CD4-positive, alpha-beta T cell treated with Interleukin-1 beta for 1 hour (primary cell): ENCODE results near the gene CCDC127.
"Not testable (repeated sequence)": the region's sequence is repeated elsewhere in the genome, so short reads cannot be mapped to it uniquely, and the experiment has no call there.

Experiments
- DNase-seq, 2 donors: peaks; one replicate each; pipeline ENCODE4 v3.0.0-alpha.2; 2020 to 2022

The CCDC127 gene

DNA sequence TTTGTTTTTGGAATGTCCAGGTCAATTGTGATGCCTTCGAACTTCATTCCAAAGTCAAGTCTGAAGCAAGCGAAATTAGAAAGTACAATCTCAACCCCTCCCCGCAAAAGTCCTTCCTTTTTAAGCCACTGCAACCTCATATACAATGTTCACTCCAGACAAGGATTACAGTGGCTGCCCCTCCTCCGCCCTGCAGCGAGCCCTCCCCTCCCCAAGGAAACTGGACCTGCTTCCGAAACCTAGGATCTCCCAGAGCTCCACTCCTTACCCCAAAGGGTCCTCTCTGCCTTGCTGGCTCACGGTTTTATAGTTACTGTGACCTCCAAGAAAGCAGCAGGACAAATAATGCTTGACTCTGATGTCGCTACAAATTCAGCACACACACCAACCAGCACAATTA, 16.3 kb downstream of the CCDC127 start:
- DNase-seq = no peak

DNA sequence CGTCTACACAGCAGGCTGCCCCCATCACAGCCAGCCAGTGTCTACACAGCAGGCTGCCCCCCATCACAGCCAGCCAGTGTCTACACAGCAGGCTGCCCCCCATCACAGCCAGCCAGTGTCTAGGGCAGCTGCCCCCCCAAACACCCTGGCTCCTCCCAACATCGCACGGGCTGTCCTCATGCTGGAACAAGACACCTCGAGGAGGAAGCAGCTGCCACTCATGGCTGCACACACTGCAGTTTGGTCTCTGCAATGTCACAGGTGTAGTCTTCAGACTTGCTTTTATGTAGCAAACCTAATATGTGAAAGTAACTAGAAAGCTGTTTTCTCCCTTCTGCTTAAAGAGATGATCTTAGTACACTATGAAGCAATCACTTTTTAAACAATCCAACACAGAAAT, 17.0 kb downstream of the CCDC127 start:
- no peak for DNase-seq

DNA sequence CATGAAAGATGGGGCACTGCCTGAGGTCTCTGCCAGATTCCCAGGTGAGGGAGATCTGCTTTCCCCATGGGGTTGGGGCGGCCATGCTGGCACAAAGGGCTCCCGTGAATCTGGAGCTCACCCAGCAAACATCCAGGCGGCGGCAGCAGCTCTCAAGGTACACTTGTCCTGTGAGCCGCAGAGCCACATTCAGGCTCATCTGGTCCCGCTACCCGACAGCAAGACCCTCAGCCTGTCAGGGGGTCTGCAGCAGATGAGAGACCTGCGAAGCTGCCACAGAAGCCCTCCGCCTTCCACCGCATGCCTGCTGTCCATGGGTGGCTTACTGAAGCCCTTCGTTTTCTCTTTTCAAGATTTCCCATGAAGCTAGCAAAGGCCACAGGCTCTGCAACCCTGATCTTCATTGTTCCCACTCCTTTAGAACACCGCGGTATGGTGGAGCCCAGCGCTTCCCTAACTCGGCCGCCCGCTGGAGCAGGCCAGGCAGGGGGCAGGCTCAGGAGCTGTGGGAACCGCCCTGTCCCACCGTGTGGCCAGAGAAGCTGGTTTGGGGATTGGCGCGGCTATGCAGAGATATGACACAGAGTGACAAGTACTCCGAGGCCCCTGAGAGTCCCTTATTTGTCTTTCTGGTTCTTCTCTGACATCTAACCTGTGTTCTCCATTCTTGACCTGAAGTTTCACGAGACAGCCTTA, 17.9 kb downstream of the CCDC127 start:
- DNase-seq = no peak

DNA sequence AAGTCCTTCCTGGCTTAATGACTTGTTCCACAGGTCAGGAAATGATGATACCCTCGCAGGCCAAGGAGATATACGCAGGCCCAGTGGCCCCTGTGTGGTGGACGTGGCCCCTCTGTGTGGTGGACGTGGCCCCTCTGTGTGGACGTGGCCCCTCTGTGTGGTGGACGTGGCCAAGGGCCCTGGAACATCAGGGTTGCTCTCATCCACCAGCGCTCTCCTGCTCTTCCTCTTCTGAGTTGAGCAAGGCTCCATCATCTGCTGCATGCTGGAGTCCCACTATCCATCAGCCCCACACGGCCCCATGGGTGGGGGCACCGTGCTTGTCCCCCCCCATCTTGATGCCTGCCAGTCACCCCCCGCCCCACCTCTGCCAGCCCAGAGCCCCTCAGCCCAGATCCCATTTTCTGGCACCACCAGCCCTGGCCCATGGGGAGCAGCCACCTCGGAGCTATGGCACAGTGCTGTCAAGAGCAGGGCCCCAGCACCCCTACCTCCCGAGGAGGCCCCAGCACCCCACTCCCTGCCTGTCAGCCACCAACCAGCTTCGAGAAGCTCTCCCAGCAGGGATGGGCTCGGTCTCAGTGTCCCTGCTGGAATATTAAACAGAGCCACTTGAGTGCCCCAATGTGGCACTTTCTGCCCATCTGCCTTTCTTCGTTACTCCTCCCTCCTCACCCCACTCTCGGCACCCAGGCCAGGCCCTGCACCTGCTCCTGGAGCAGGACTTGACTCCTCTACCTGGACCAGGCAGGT, 18.6 kb downstream of the CCDC127 start:
- DNase-seq = no peak

DNA sequence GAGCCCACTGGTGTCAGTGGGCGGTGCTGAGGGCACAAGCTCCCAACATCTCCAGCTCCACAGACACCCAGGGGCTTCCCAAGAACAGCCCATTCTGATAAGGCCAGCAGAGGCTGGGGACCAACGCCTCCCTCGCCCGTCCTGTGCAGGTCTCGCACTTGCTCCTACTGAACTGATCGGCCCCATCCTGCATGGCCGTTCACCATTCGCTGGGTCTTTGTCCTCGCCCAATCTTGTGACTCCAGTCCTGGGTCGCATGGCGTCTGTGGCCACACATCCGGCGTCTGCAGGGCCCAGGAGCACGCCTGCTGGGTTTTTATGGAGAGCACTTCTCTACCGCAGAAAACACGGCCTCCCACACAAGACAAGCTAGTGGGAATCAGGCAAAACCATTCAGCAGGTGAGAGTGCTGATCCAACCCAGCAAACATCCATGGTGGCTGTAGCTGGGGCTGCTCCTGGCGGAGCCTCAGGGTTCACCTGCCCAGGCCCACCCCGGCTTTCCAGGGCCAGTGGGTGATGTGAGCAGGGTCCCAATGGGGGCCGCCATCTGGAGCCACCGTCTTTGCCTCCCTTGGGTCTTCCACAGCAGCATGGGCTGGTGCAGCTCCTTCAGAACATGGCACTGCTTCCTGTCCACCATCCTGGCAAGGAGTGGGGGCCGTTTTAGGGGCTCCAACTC, 19.3 kb downstream of the CCDC127 start:
- DNase-seq = no peak

DNA sequence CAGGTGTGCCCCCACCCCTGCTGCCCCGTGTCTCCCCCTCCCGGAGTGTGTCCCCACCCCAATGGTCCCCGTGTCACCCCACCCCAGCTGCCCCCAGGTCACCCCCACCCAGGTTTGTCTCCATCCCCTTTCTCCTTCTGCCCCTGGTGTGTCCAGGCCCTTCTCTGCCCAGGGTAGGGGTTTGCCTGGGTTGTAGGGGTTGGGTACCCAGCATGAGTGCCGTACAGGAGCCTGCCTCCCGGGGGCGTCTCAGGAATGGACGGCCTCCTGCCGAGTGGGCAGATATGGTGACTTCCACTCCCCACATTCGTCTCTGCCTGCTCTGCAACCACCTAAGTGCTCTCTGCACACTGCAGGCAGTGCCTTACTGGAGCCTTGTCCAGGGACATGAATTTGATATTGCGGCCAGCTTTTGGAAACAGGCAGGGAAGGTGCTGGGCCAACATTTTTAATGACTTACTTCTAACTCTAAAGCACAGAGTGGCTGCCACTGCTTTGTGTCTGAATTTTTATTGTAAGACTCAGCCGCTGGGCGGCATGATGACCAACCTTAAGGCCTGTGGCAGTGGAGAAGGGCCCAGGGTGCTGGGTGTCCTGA, 20.0 kb downstream of the CCDC127 start:
- DNase-seq = no peak

DNA sequence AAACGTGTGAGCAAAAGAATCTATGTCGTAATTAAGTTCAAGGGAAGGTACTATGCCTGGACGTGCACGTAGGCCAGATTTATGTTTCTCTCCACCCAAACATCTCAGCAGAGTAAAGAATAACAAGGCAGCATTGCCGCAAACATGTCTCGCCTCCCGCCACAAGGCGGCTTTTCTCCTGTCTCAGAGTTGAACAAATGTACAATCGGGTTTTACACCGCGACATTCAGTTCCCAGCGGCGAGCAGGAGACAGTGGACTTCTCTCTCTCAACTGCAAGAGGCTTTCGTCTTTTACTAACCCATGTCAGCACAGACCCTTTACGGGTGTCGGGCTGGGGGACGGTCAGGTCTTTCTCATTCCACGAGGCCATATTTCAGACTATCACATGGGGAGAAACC, 20.9 kb downstream of the CCDC127 start:
- DNase-seq = not testable (repeated sequence)

DNA sequence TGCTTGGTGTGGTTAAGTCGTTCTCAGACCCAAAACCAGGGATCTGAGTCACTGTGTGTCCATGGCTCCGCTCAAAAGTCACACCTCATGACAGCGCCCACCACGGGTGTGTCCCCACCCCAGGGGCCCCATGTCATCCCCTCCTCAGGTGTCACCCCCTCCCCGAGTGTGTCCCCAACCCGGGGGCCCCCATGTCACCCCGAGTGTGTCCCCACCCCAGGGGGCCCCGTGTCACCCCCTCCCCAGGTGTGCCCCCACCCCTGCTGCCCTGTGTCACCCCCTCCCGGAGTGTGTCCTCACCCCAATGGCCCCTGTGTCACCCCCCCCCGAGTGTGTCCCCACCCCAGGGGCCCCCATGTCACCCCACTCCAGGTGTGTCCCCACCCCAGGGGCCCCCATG, 21.6 kb downstream of the CCDC127 start:
- DNase-seq = no peak

DNA sequence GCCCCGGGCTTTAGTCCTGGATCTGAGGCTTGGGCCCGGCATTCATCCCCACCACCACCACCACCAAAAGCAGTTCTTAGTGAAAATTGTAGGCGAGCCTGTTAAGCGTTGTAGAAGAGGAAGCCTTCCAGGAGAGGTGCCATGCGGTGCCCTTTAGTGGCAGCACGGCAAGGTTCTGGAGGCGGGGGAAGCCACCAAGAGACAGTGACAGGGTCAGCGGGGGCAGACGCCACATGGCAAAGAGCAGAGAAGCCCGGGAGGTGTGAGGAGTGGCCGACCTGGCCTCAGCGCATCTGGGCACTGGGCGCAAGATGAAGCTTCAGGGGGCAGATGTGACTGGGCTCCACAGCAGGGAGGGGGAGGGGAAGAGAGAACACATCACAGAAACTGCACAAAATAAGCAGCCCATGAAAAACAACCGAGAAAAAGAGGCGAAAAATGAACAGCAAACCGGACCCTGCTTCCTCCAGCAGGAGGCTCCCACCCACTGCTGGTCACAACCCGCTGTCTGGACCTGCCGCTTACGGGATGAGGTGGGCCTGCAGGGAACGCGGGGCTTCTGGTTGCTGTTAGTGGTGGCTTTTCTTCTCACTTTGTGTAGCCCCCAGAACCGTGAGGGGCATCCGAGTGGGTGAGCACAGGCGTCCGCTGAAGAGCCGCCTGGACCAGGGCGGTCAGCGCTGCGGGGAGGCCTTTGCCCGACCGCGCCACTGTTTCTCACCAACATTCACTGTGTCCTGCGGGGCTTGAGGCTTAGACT, 22.4 kb downstream of the CCDC127 start:
- no peak for DNase-seq

DNA sequence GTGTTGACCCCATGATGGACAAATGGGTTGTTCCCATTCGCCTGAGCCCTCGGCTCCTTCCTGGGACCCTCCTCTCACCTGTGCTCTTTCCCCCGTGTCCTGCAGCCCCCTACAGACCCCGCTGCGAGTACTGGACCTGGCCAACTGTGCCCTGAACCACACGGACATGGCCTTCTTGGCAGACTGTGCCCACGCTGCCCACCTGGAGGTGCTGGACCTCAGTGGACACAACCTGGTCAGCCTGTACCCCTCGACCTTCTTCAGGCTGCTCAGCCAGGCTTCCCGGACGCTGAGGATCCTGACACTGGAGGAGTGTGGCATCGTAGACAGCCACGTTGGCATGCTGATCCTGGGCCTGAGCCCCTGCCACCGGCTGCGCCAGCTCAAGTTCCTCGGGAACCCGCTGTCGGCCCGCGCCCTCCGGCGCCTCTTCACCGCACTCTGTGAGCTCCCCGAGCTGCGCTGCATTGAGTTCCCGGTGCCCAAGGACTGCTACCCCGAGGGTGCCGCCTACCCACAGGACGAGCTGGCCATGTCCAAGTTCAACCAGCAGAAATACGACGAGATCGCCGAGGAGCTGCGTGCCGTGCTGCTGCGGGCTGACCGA, 23.2 kb downstream of the CCDC127 start:
- DNase-seq = no peak

DNA sequence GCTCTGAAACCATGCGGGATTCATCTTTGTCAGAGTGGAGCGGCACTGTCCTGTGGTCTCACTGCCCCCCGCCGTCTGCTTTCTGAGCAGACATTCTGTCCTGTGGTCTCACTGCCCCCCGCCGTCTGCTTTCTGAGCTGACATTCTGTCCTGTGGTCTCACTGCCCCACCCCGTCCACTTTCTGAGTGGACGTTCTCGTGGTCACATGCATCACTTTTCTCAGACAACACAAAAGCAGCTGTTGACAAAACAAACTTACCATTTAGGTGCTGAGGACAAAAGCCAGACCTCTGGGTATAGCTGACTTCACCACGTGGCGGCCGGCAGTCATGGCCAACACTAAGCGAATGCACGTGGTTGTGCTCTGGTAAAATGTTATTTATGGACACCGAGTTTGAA, 23.9 kb downstream of the CCDC127 start:
- no peak for DNase-seq

DNA sequence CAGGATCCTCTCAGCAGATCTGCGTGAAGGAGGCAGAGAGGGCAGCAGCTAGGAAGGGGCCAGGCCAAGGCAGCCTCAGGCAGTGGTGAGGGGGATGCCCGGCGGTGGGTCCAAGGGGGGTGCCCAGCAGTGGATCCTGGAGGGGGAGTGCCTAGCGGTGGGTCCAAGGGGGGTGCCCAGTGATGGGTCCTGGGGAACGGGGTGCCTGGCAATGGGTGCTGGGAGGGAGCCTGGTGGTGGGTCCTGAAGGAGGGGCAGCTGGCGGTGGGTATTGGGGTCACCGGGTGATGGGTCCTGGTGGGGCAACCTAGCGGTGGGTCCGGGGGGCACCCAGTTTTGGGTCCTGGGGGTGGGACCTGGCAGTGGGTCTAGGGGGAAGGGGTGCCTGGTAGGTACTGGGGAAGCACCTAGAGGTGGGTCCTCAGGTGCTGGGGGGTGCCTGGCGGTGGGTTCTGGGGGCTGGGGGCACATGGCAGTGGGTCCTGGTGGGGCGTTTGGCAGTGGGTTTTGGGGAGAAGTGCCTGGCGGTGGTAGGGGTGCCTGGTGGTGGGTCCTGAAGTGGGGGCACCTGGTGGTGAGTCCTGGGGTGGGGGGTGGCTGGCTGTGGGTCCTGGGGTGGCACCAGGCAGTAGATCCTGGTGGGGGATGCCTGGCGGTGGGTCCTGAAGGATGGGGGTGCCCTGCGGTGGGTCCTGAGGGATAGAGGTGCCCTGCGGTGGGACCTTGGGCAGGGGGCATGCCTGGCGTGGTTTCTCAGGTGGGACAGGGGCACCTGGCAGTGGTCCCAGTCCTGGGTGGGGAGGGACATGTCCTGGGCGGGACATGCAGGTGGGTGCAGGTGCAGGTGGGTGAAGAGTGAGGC, 24.8 kb downstream of the CCDC127 start:
- no peak for DNase-seq

DNA sequence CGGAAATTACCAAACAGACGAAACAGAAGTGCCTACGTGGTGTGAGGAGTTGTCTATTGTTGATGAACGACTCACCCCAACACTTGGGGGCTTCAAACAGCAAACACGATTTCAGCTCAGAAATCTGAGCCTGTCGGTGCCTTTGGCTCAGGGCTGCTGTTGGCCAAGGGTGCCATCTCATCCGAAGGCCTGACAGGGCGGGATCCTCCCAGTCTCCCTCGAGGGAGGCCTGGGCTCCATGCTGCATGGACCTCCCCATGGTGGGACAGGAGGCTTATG, 25.3 kb downstream of the CCDC127 start:
- no peak for DNase-seq

DNA sequence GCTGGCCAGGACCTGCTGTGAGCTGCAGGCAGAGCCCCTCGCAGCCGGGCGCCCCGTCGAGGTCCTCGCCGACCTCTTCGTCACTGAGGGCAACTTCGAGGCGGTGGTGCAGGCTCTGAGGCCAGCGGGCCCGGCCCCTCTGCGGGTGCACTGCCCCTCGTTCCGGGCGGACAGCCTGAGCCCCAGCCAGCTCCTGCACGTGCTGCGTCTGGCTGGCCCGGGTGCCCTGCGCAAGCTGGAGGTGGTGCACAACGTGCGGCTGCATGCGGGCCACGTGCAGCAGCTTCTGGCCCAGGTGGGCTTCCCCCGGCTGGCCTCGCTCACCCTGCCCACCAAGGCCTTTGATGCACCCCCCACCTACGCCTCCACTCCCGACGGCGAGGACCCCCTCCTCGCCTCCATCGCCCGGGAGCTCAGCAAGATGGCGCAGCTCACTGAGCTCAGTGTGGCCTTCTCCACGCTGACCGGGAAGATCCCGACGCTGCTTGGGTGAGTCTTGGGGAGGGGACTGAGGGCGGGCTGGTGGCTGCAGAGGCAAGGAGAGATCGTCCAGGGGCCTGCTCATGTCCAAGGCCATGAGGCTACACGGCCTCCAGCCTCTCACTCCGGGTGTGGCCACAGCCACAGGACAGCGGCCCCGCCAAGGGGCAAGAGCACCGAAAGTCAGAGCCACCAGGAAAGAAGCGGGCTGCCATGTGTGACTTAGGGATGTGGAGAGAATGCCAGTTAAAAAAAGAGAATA, 25.8 kb downstream of the CCDC127 start:
- DNase-seq = no peak

DNA sequence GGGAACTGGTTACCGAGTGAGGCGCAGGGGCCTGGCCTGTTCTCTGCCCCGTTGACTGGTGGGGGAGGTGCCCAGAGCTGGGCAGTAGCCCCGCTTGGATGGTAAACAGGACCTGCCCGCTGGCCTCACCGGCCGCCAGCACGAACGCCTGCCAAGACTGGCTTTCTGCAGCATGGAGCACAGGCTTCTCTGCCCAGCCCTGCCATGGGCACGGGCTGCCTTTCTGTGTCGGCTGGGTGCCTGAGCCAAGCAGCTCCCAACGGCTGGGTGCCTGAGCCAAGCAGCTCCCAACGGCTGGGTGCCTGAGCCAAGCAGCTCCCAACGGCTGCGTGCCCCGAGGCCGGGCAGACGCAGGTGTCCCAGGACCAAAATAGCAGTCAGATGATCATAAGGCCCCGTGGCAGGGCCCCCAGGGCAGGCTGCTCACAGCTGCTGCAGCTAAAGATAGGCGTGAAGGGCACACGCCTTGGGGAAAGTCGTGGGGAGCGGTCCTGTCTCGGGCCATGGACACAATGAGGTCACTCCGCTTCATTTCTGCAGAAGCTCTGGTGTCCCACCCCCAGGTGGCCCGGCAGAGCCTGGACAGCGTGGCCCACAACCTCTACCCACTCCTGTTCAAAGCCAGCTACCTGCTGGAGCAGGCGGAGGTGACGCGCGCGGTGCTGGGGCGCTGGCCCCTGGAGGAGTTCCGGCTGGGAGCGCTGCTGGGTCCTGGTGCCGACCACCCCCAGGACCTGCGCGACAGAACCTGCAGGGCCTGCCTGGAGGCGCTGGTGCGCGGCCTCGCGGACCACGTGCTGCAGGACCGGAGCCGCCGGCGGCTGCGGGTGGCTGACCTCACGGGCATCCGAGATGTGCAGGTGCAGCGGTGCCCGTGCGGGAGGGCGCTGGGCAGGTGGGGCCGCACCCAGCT, 26.7 kb downstream of the CCDC127 start, which contains the start of gene LRRC14B:
Gene LRRC14B, plus strand, starts transcription at position 460 of the 913 bp plus-strand sequence. Its CDS starts 44 bp downstream, at position 504.
- DNase-seq = no peak

DNA sequence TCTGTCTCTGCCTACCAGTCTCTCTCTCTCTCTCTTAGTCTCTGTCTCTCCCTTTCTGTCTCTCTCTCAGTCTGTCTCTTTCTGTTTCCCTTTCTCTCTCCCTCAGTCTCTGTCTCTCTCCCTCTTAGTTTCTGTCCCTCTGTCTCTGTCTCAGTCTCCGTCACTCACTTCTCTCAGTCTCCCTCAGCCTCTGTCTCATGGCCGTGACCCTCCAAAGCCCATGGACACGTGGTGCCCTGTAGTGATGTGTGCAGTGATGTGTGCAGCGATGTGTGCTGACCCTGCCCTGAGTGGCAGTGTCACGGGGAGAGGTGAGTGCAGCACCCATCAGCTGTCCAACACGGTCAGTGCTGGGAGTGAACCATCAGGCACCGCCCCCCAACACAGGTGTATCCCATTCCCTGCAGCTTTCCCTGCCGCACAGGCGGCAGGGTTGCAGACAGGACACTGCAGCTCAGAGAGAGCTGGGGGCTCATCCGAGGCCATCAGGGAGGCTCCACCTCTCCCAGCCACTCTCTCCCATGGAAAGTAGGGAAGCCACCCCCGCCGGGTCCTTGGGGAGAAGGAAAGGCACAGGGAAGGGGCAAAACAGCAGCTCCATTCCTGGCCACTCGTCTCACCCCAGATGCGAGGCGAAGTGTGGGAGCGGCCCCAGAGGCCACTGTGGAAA, 27.5 kb downstream of the CCDC127 start:
- DNase-seq = no peak

DNA sequence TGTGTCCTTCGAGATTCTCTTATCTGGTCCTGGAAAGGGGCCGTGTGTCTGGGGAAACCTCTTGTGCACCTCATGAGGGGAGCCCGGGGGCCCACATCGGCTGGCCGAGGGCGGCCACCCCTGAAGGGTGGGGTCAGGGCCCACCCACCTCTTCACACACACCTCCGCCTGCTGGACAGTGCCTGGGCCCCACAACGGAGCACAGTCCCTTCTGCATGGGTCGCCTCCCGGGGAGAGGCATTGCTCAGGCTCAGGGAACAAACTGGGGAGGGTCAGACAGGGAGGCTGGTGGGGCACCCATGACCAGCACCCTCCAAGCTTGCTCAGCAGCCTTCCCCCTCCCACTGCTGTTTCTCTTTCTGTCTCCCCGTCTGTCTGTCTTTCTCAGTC, 28.0 kb downstream of the CCDC127 start:
- DNase-seq = no peak

DNA sequence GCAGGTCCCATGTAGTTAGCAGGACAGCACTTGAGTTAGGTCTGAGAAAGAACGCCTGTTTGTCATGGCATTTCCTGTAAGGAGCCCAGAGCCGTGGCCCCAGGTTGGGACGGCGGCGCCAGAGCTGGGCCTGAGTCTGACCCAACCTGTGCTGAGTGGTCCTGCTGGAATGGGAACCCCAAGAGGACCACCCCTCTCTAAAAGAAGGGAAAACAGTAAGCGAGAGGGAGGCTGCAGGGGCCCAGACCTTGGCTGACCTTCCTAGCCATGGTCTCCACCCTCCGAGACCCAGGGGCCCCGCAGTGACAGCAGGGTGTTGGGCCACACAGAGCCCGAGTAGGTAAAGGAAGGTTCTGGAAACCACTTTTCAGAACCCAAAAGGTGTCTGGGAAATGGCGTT, 28.5 kb downstream of the CCDC127 start:
- no peak for DNase-seq
